WTC11 (cell line): Measurements from ENCODE around the gene NR2F1. TPM values are rescaled to one million over a fixed set of nuclear protein-coding genes. Genes with fewer than 3 reads are reported as not detected.

Experiments used
- ATAC-seq: fragments of 200-7000 bp; cut with Tn5 transposase; 2 replicates; pipeline ENCODE4 v1.10.0; 2021; ENCODE audit warnings: mild to moderate bottlenecking, moderate library complexity
- CTCF ChIA-PET: fragments of 300-600 bp; sonication (Branson Sonifier 250); formaldehyde crosslinking; loops from one replicate; lab custom pipeline; 2021; ENCODE audit warnings: antibody characterized with exemption; lab: Charles Lee
- POLR2A ChIA-PET: fragments of 350-600 bp; sonication (Branson Sonifier 250); formaldehyde crosslinking; loops from one replicate; lab custom pipeline; 2021; ENCODE audit warnings: antibody characterized with exemption; lab: Charles Lee
- DNase-seq: peaks from one replicate; pipeline ENCODE4 v3.0.0; 2021; ENCODE audit warnings: low spot score
- H3K27ac Mint-ChIP-seq: 2 replicates; pipeline ENCODE4 v1.8.0; 2021; ENCODE audit warnings: mixed read lengths
- H3K27me3 Mint-ChIP-seq: 2 replicates; pipeline ENCODE4 v1.8.0; 2021; ENCODE audit warnings: low read depth, mild to moderate bottlenecking, moderate library complexity, mixed read lengths
- H3K36me3 Mint-ChIP-seq: 2 replicates; pipeline ENCODE4 v1.8.0; 2021; ENCODE audit warnings: mixed read lengths
- H3K4me1 Mint-ChIP-seq: 2 replicates; pipeline ENCODE4 v1.8.0; 2022; ENCODE audit warnings: mixed read lengths
- H3K4me3 Mint-ChIP-seq: 2 replicates; pipeline ENCODE4 v1.8.0; 2021; ENCODE audit warnings: mild to moderate bottlenecking, moderate library complexity, mixed read lengths
- H3K9me3 Mint-ChIP-seq: 2 replicates; pipeline ENCODE4 v1.8.0; 2021; ENCODE audit warnings: mixed read lengths
- ATF6 ChIP-seq: sonication (generic); formaldehyde crosslinking; IDR thresholded peaks from 2 replicates; pipeline ENCODE4 v1.8.1; 2023; ENCODE audit warnings: mild to moderate bottlenecking, missing genetic modification reagents
- CREB1 ChIP-seq: sonication (generic); formaldehyde crosslinking; IDR thresholded peaks from 2 replicates; pipeline ENCODE4 v1.8.0; 2023; ENCODE audit warnings: mild to moderate bottlenecking, missing genetic modification reagents
- E2F4 ChIP-seq: sonication (generic); formaldehyde crosslinking; IDR thresholded peaks from 2 replicates; pipeline ENCODE4 v1.8.1; 2022; ENCODE audit warnings: low read depth, mild to moderate bottlenecking, moderate library complexity, missing genetic modification reagents, borderline replicate concordance
- ESRRA ChIP-seq: sonication (generic); formaldehyde crosslinking; IDR thresholded peaks from 2 replicates; pipeline ENCODE4 v1.8.1; 2022; ENCODE audit warnings: mild to moderate bottlenecking, missing genetic modification reagents, borderline replicate concordance
- IRF1 ChIP-seq: sonication (generic); formaldehyde crosslinking; IDR thresholded peaks from 2 replicates; pipeline ENCODE4 v1.8.0; 2023; ENCODE audit warnings: missing genetic modification reagents
- IRF2 ChIP-seq: sonication (generic); formaldehyde crosslinking; IDR thresholded peaks from 2 replicates; pipeline ENCODE4 v1.8.0; 2022; ENCODE audit warnings: low read depth, missing genetic modification reagents, borderline replicate concordance
- RELA ChIP-seq: sonication (generic); formaldehyde crosslinking; IDR thresholded peaks from 2 replicates; pipeline ENCODE4 v1.8.1; 2022; ENCODE audit warnings: missing genetic modification reagents, mild to moderate bottlenecking, borderline replicate concordance
- TP53 ChIP-seq: sonication (generic); formaldehyde crosslinking; IDR thresholded peaks from 2 replicates; pipeline ENCODE4 v1.8.1; 2023; ENCODE audit warnings: mild to moderate bottlenecking, missing genetic modification reagents
- ZNF121 ChIP-seq: sonication (generic); formaldehyde crosslinking; IDR thresholded peaks from 2 replicates; pipeline ENCODE4 v1.8.0; 2023; ENCODE audit warnings: missing genetic modification reagents
- ZNF219 ChIP-seq: sonication (generic); formaldehyde crosslinking; IDR thresholded peaks from 2 replicates; pipeline ENCODE4 v1.8.0; 2023; ENCODE audit warnings: missing genetic modification reagents, mild to moderate bottlenecking, borderline replicate concordance
- ZNF263 ChIP-seq: sonication (generic); formaldehyde crosslinking; IDR thresholded peaks from 2 replicates; pipeline ENCODE4 v1.8.1; 2022; ENCODE audit warnings: low read depth, mild to moderate bottlenecking, moderate library complexity, missing genetic modification reagents
- total RNA-seq: library from RNA; stranded (reverse); gene quantifications from 3 replicates; pipeline ENCODE4 v1.2.3, GENCODE V29; 2021
- TF ChIP-seq, protein P1 (sequence below): sonication (generic); formaldehyde crosslinking; IDR thresholded peaks from 2 replicates; pipeline ENCODE4 v1.8.1; 2022; ENCODE audit warnings: mild to moderate bottlenecking, moderate library complexity, missing genetic modification reagents
- TF ChIP-seq, protein P2 (sequence below): sonication (generic); formaldehyde crosslinking; IDR thresholded peaks from 2 replicates; pipeline ENCODE4 v1.8.1; 2022; ENCODE audit warnings: missing genetic modification reagents, borderline replicate concordance
- TF ChIP-seq, protein P3 (sequence below): sonication (generic); formaldehyde crosslinking; IDR thresholded peaks from 2 replicates; pipeline ENCODE4 v1.8.0; 2022; ENCODE audit warnings: mild to moderate bottlenecking, missing genetic modification reagents
- TF ChIP-seq, protein P4 (sequence below): fragments of 250-450 bp; sonication (Bioruptor Pico); IDR thresholded peaks from 2 replicates; pipeline ENCODE4 v2.1.2; 2022; ENCODE audit warnings: mild to moderate bottlenecking, moderate library complexity
- TF ChIP-seq, protein P5 (sequence below): sonication (generic); formaldehyde crosslinking; IDR thresholded peaks from 2 replicates; pipeline ENCODE4 v1.8.0; 2023; ENCODE audit warnings: missing genetic modification reagents, mild to moderate bottlenecking, borderline replicate concordance

The NR2F1 gene
- total RNA-seq, 1 experiment from 2014 or later = 0.31 TPM

DNA sequence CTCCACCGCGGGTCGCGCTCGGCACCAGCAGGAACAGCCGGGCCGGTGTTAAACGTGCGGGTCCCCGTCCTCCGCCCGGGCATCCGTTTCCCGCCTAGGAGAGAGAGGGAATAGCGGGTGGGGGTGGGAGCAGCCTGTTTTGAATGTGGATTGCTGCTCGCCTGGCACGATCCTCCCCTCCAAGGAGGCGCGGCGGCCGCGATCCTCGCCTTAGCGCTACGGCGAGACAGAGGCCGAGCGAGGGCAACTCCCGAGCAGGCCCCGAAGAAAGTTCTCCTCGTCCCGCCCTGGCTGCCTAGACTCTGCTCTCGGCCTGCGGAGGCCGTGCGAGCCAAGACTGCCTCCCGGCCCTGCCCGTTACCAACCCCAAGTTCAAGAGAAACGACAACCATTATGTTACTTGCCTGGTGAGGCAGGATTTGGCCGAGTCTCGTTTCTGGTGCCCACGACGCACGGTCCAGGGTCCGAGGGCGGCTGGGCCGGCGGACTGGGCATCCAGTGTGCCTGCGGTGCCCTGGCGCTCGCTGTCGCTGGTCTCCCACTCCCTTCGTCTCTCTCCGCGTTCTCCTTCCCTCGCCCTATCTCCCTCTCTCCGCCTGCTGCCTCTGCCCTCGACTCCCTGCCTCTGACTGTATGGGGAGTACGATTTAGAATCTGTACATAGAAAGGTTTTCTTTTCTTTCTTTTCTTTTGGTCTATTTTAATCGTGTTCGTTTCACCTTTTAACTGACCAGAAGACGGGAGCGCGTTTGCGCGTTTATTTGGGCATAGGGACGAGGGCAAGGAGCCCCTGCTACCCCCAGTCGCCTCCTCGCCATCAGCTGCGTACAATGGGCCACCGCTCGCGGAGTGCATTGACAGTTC, 2.7 kb upstream of the NR2F1 start:
- ChIA-PET POLR2A (no interaction called here), CTCF (no interaction called here)
- Mint-ChIP-seq H3K4me1 (peaks cover 28% of the 10 kb centered on the region), H3K4me3 (no peak overlapping the region; the same call in 1 of the 2 replicates), H3K27ac (no peak overlapping the region), H3K27me3 (peaks cover 3% of the 10 kb centered on the region; the same call in 1 of the 2 replicates), H3K9me3 (no peaks in the 10 kb centered on the region), H3K36me3 (no peaks in the 10 kb centered on the region)
- TF ChIP-seq ZNF219 (CRISPR knock-in tag) = no peak
- TF ChIP-seq, protein P1, sequence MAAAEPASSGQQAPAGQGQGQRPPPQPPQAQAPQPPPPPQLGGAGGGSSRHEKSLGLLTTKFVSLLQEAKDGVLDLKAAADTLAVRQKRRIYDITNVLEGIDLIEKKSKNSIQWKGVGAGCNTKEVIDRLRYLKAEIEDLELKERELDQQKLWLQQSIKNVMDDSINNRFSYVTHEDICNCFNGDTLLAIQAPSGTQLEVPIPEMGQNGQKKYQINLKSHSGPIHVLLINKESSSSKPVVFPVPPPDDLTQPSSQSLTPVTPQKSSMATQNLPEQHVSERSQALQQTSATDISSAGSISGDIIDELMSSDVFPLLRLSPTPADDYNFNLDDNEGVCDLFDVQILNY (CRISPR knock-in tag) = peak; percentile 66; the same call in 1 of the 2 replicates
- TF ChIP-seq ZNF263 (CRISPR knock-in tag) = peak; percentile 36; the same call in 1 of the 2 replicates
- ATAC-seq = peak; percentile 14
- peak; percentile 55 for DNase-seq

DNA sequence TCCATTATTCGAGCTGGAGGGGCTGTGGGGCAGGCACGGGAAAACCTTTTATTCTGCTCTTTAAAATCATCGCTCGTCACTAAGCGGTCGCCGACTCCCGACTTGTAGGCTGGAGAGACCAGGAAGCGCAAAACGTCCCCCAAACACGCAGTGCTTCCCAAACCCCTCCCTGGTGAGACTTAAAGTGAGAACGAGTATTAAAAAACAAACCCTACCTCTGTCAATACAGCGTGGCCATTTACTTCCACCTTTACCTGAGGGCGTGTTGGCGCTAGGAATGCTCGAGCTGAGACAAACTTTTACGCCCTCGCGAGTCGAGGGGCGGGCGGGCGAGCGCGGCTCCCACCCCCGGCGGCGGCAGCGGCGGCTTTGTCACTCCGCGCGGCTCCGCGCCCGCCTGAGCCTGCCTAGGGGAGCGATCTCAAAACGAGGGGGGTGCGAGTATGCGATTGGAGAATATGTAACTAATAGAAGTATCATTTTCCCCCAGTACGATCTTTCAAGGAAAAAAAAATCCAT, 2.0 kb upstream of the NR2F1 start, which contains the start of gene NR2F1-AS1:
Gene NR2F1-AS1 (minus strand): TSS at position 293 of the 519 bp plus-strand sequence.
- CTCF ChIA-PET = no interaction called here
- no peak within 1 kb of the TSS; the same call in 1 of the 2 replicates for H3K4me3 Mint-ChIP-seq
- H3K4me1 Mint-ChIP-seq = peaks cover 33% of the 10 kb centered on the region
- no peak for ATAC-seq
- no peak for DNase-seq
- H3K27me3 Mint-ChIP-seq = peaks cover 10% of the 10 kb centered on the region; the same call in 1 of the 2 replicates
- POLR2A ChIA-PET = no interaction called here
- no peak within 1 kb of the TSS for H3K27ac Mint-ChIP-seq
- no peak for TF ChIP-seq ESRRA (CRISPR knock-in tag)
- TF ChIP-seq IRF1 (CRISPR knock-in tag) = no peak
- TF ChIP-seq, protein P2, sequence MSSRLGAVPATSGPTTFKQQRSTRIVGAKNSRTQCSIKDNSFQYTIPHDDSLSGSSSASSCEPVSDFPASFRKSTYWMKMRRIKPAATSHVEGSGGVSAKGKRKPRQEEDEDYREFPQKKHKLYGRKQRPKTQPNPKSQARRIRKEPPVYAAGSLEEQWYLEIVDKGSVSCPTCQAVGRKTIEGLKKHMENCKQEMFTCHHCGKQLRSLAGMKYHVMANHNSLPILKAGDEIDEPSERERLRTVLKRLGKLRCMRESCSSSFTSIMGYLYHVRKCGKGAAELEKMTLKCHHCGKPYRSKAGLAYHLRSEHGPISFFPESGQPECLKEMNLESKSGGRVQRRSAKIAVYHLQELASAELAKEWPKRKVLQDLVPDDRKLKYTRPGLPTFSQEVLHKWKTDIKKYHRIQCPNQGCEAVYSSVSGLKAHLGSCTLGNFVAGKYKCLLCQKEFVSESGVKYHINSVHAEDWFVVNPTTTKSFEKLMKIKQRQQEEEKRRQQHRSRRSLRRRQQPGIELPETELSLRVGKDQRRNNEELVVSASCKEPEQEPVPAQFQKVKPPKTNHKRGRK (CRISPR knock-in tag) = no peak
- no peak for TF ChIP-seq ZNF121
- H3K9me3 Mint-ChIP-seq = no peaks in the 10 kb centered on the region
- no peaks in the 10 kb centered on the region for H3K36me3 Mint-ChIP-seq

GRCh38 chr5:93582167-93582462, 907 bp upstream of the NR2F1 start:
- no peak for DNase-seq
- Mint-ChIP-seq H3K36me3 (no peaks in the 10 kb centered on the region), H3K4me3 (no peak overlapping the region), H3K27ac (no peak overlapping the region), H3K27me3 (peaks cover 21% of the 10 kb centered on the region; the same call in 1 of the 2 replicates), H3K9me3 (no peaks in the 10 kb centered on the region), H3K4me1 (peaks cover 29% of the 10 kb centered on the region)
- ChIA-PET POLR2A (interaction anchor here (1.4 kb wide), 1 partner anchor 30 kb away, joined by 3 read pairs; no protein-coding TSS in a partner anchor), CTCF (no interaction called here)
- ATAC-seq = no peak
- TF ChIP-seq, protein P3, sequence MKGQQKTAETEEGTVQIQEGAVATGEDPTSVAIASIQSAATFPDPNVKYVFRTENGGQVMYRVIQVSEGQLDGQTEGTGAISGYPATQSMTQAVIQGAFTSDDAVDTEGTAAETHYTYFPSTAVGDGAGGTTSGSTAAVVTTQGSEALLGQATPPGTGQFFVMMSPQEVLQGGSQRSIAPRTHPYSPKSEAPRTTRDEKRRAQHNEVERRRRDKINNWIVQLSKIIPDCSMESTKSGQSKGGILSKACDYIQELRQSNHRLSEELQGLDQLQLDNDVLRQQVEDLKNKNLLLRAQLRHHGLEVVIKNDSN = no peak
- TF ChIP-seq TP53 (no peak), E2F4 (no peak), ATF6 (CRISPR knock-in tag) (no peak), IRF2 (CRISPR knock-in tag) (no peak), CREB1 (no peak), RELA (CRISPR knock-in tag) (no peak)
- TF ChIP-seq, protein P4, sequence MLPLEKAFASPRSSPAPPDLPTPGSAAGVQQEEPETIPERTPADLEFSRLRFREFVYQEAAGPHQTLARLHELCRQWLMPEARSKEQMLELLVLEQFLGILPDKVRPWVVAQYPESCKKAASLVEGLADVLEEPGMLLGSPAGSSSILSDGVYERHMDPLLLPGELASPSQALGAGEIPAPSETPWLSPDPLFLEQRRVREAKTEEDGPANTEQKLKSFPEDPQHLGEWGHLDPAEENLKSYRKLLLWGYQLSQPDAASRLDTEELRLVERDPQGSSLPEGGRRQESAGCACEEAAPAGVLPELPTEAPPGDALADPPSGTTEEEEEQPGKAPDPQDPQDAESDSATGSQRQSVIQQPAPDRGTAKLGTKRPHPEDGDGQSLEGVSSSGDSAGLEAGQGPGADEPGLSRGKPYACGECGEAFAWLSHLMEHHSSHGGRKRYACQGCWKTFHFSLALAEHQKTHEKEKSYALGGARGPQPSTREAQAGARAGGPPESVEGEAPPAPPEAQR (CRISPR knock-in tag) = no peak
- TF ChIP-seq, protein P5, sequence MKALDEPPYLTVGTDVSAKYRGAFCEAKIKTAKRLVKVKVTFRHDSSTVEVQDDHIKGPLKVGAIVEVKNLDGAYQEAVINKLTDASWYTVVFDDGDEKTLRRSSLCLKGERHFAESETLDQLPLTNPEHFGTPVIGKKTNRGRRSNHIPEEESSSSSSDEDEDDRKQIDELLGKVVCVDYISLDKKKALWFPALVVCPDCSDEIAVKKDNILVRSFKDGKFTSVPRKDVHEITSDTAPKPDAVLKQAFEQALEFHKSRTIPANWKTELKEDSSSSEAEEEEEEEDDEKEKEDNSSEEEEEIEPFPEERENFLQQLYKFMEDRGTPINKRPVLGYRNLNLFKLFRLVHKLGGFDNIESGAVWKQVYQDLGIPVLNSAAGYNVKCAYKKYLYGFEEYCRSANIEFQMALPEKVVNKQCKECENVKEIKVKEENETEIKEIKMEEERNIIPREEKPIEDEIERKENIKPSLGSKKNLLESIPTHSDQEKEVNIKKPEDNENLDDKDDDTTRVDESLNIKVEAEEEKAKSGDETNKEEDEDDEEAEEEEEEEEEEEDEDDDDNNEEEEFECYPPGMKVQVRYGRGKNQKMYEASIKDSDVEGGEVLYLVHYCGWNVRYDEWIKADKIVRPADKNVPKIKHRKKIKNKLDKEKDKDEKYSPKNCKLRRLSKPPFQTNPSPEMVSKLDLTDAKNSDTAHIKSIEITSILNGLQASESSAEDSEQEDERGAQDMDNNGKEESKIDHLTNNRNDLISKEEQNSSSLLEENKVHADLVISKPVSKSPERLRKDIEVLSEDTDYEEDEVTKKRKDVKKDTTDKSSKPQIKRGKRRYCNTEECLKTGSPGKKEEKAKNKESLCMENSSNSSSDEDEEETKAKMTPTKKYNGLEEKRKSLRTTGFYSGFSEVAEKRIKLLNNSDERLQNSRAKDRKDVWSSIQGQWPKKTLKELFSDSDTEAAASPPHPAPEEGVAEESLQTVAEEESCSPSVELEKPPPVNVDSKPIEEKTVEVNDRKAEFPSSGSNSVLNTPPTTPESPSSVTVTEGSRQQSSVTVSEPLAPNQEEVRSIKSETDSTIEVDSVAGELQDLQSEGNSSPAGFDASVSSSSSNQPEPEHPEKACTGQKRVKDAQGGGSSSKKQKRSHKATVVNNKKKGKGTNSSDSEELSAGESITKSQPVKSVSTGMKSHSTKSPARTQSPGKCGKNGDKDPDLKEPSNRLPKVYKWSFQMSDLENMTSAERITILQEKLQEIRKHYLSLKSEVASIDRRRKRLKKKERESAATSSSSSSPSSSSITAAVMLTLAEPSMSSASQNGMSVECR (CRISPR knock-in tag) = no peak
